HepG2 (cell line): ENCODE data around the gene FASTKD3. TPM values are rescaled to one million over a fixed set of nuclear protein-coding genes. Genes with fewer than 3 reads are reported as not detected.
A peak's percentile ranks its signal among the peaks of the same experiment; 100 is the strongest.

Experiments used
- ATAC-seq: fragments of 200-7000 bp; cut with Tn5 transposase; 3 replicates; pipeline ENCODE4 v1.9.1; 2020; ENCODE audit warnings: mild to moderate bottlenecking, moderate library complexity
- BruUV-seq: library from RNA; stranded (reverse); fragments of 400-500 nt; replicated peaks from 2 replicates; lab custom pipeline; 2021; lab: Mats Ljungman, UMichigan
- CTCF ChIA-PET: fragments of 300-600 bp; formaldehyde crosslinking; extraction: SDS; loops from one replicate; lab custom pipeline; 2021; ENCODE audit warnings: low total read pairs, inconsistent platforms, low intra/inter-chr PET ratio; lab: Yijun Ruan, JAX
- POLR2A ChIA-PET: fragments of 350-600 bp; sonication (Branson Sonifier 250); formaldehyde crosslinking; loops from one replicate; lab custom pipeline; 2020; ENCODE audit warnings: antibody characterized with exemption, inconsistent platforms; lab: Yijun Ruan, JAX
- DNase-seq: peaks from one replicate; pipeline ENCODE4 v3.0.0-alpha.2; 2015; ENCODE audit warnings: low spot score
- FAIRE-seq: peaks from 3 replicates; lab custom pipeline; 2011; peaks lifted over from hg19 to GRCh38; lab: Jason Lieb, UNC
- H2AFZ ChIP-seq: one replicate; pipeline ENCODE4 v1.6.1; 2011; ENCODE audit warnings: low read length, inconsistent platforms
- H3K27ac ChIP-seq: fragments of 300-600 bp; 3 replicates; pipeline ENCODE4 v1.8.0; 2011; ENCODE audit warnings: mixed run types, mild to moderate bottlenecking, mixed read lengths, low read length, inconsistent platforms; ENCODE audit not compliant: insufficient read depth; ENCODE audit errors: extremely low read length
- H3K27me3 ChIP-seq, 2 experiments: fragments of 200-600 bp in 1 of 2; 2 replicates in 1 of 2; 3 replicates in 1 of 2; pipeline versions ENCODE4 v1.6.0 to v1.8.0; 2011; ENCODE audit warnings: low read length in 2 of 2, mild to moderate bottlenecking in 2 of 2, moderate library complexity in 2 of 2, inconsistent platforms in 1 of 2; ENCODE audit not compliant: insufficient read depth in 2 of 2, control insufficient read depth in 1 of 2
- H3K36me3 ChIP-seq, 2 experiments: fragments of 200-600 bp in 1 of 2; replicated peaks in 1 of 2; 2 replicates in 1 of 2; 3 replicates in 1 of 2; pipeline versions ENCODE4 v1.5.1 to v1.8.0; 2011; ENCODE audit warnings: low read length in 2 of 2, inconsistent platforms in 1 of 2; ENCODE audit not compliant: insufficient read depth in 2 of 2, control insufficient read depth in 1 of 2
- H3K4me1 ChIP-seq: 2 replicates; pipeline ENCODE4 v1.5.1; 2012; ENCODE audit warnings: low read length, inconsistent platforms; ENCODE audit not compliant: insufficient read depth
- H3K4me2 ChIP-seq: 2 replicates; pipeline ENCODE4 v1.6.0; 2011; ENCODE audit warnings: low read depth, low read length, inconsistent platforms
- H3K4me3 ChIP-seq, 3 experiments: fragments of 200-600 bp in 1 of 3; sonication (generic), shearing (Covaris generic) in 1 of 3; replicated peaks in 1 of 3; 2 replicates each; pipeline ENCODE4 v1.5.1; 2011 to 2016; ENCODE audit warnings: low read length in 3 of 3, inconsistent platforms in 2 of 3, low read depth in 2 of 3, mild to moderate bottlenecking in 2 of 3, control low read depth in 1 of 3, mixed read lengths in 1 of 3; ENCODE audit not compliant: insufficient read depth in 1 of 3
- H3K79me2 ChIP-seq: one replicate; pipeline ENCODE4 v1.6.1; 2011; ENCODE audit warnings: low read length, inconsistent platforms; ENCODE audit not compliant: insufficient read depth
- H3K9ac ChIP-seq: 2 replicates; pipeline ENCODE4 v1.6.0; 2011; ENCODE audit warnings: mild to moderate bottlenecking, low read depth, low read length, inconsistent platforms; ENCODE audit not compliant: insufficient read depth
- H3K9me3 ChIP-seq: 2 replicates; pipeline ENCODE4 v1.5.1; 2012; ENCODE audit warnings: mild to moderate bottlenecking, low read length
- H4K20me1 ChIP-seq: 2 replicates; pipeline ENCODE4 v1.6.0; 2011; ENCODE audit warnings: inconsistent platforms, mild to moderate bottlenecking, low read length, moderate library complexity; ENCODE audit not compliant: insufficient read depth
- ASH2L ChIP-seq: fragments of 300-600, 200-600 bp; sonication (generic); IDR thresholded peaks from 2 replicates; pipeline ENCODE4 v1.7.0; 2017; ENCODE audit warnings: low read depth, mild to moderate bottlenecking, moderate library complexity, mixed read lengths, low read length; ENCODE audit not compliant: insufficient read length
- BORCS8-MEF2B ChIP-seq: sonication (generic); formaldehyde crosslinking; IDR thresholded peaks from 2 replicates; pipeline ENCODE4 v1.8.0; 2022; ENCODE audit warnings: mild to moderate bottlenecking, missing genetic modification reagents
- CHCHD3 ChIP-seq: sonication (generic); formaldehyde crosslinking; IDR thresholded peaks from 2 replicates; pipeline ENCODE4 v1.8.0; 2022; ENCODE audit warnings: mild to moderate bottlenecking, missing genetic modification reagents, moderate library complexity
- EED ChIP-seq: sonication (generic); formaldehyde crosslinking; IDR thresholded peaks from 2 replicates; pipeline ENCODE4 v1.5.0; 2020; ENCODE audit warnings: mild to moderate bottlenecking, missing genetic modification reagents
- HCFC1 ChIP-seq: fragments of 150-350 bp; IDR thresholded peaks from 2 replicates; pipeline ENCODE4 v1.6.1; 2014; ENCODE audit warnings: low read depth, low read length
- HHEX ChIP-seq: IDR thresholded peaks from 2 replicates; pipeline ENCODE4 v1.6.1; 2016; ENCODE audit warnings: control low read depth
- JUNB ChIP-seq: sonication (generic); formaldehyde crosslinking; IDR thresholded peaks from 2 replicates; pipeline ENCODE4 v1.8.0; 2022; ENCODE audit warnings: missing genetic modification reagents, mild to moderate bottlenecking, borderline replicate concordance
- MAF1 ChIP-seq: sonication (generic); formaldehyde crosslinking; IDR thresholded peaks from 2 replicates; pipeline ENCODE4 v1.5.0; 2020; ENCODE audit warnings: missing genetic modification reagents, borderline replicate concordance
- MAFF ChIP-seq: IDR thresholded peaks from 2 replicates; pipeline ENCODE4 v1.6.1; 2011; ENCODE audit warnings: low read depth, low read length, improper control_type of control experiment
- MATR3 ChIP-seq: sonication (generic); formaldehyde crosslinking; IDR thresholded peaks from 2 replicates; pipeline ENCODE4 v1.4.0; 2020; ENCODE audit warnings: missing genetic modification reagents
- NFE2L1 ChIP-seq: sonication (generic); formaldehyde crosslinking; IDR thresholded peaks from 2 replicates; pipeline ENCODE4 v1.4.0; 2020; ENCODE audit warnings: missing genetic modification reagents, mild to moderate bottlenecking, borderline replicate concordance
- NFKBIZ ChIP-seq: IDR thresholded peaks from 2 replicates; pipeline ENCODE4 v1.6.1; 2018; ENCODE audit warnings: missing genetic modification reagents, missing compliant biosample characterization
- PHF21A ChIP-seq: sonication (generic); formaldehyde crosslinking; IDR thresholded peaks from 2 replicates; pipeline ENCODE4 v1.5.0; 2020; ENCODE audit warnings: mild to moderate bottlenecking, missing genetic modification reagents
- REPIN1 ChIP-seq: sonication (generic); formaldehyde crosslinking; IDR thresholded peaks from 2 replicates; pipeline ENCODE4 v1.8.0; 2022; ENCODE audit warnings: missing genetic modification reagents, low read depth, mild to moderate bottlenecking, borderline replicate concordance
- SP2 ChIP-seq: sonication (generic); formaldehyde crosslinking; IDR thresholded peaks from 2 replicates; pipeline ENCODE4 v1.5.1; 2020; ENCODE audit warnings: mild to moderate bottlenecking, missing genetic modification reagents
- TARDBP ChIP-seq: sonication (generic); formaldehyde crosslinking; IDR thresholded peaks from 2 replicates; pipeline ENCODE4 v1.8.0; 2022; ENCODE audit warnings: mild to moderate bottlenecking, missing genetic modification reagents
- TOPORS ChIP-seq: sonication (generic); formaldehyde crosslinking; IDR thresholded peaks from 2 replicates; pipeline ENCODE4 v1.8.0; 2023; ENCODE audit warnings: mild to moderate bottlenecking, missing genetic modification reagents
- ZNF33A ChIP-seq: sonication (generic); formaldehyde crosslinking; IDR thresholded peaks from 2 replicates; pipeline ENCODE4 v1.5.1; 2020; ENCODE audit warnings: missing genetic modification reagents, mild to moderate bottlenecking, moderate library complexity, borderline replicate concordance
- ZNF569 ChIP-seq: sonication (generic); formaldehyde crosslinking; IDR thresholded peaks from 2 replicates; pipeline ENCODE4 v1.5.0; 2020; ENCODE audit warnings: mild to moderate bottlenecking, missing genetic modification reagents, moderate library complexity, borderline replicate concordance
- ZNF598 ChIP-seq: sonication (generic); formaldehyde crosslinking; IDR thresholded peaks from 2 replicates; pipeline ENCODE4 v1.5.1; 2020; ENCODE audit warnings: mild to moderate bottlenecking, missing genetic modification reagents, borderline replicate concordance
- ZNF724P ChIP-seq: sonication (generic); formaldehyde crosslinking; IDR thresholded peaks from 2 replicates; pipeline ENCODE4 v1.8.0; 2022; ENCODE audit warnings: missing genetic modification reagents, borderline replicate concordance
- ZNF746 ChIP-seq: sonication (generic); formaldehyde crosslinking; IDR thresholded peaks from 2 replicates; pipeline ENCODE4 v1.8.0; 2022; ENCODE audit warnings: mild to moderate bottlenecking, missing genetic modification reagents
- WGBS: methylation state at CpG from one replicate; pipeline ENCODE4 v1.1.6; 2017; ENCODE audit warnings: low lambda C conversion rate; 5-methylcytosine and 5-hydroxymethylcytosine counted together
- in situ Hi-C: cut with HindIII; loops from 2 replicates; pipeline ENCODE4 v1.10.0; 2017; ENCODE audit warnings: low pct_unique_long_range_greater_than_20kb; ENCODE audit not compliant: extremely low pct_ligation_motif_present
- intact Hi-C: fragments of 100-400 bp; cut with micrococcal nuclease; formaldehyde crosslinking; loops from one replicate; pipeline ENCODE4 v1.10.0; 2022; ENCODE audit not compliant: unreplicated experiment
- polyA plus RNA-seq, 8 experiments: library from polyadenylated mRNA; depleted of rRNA in 3 of 8; stranded (reverse) in 7 of 8; unstranded in 1 of 8; fragments of >200 nt; fragmentation: Illumina TruSeq in 4 of 8; extraction: Trizol in 4 of 8; gene quantifications; 2 replicates each; pipeline versions ENCODE4 v1.2.1 to v1.2.3, GENCODE V29; 2011 to 2016; ENCODE audit warnings: low read depth in 4 of 8, missing spikeins in 1 of 8, mixed read lengths in 1 of 8; ENCODE audit not compliant: insufficient read depth in 1 of 8
- total RNA-seq, 5 experiments: library from RNA; depleted of rRNA; stranded (reverse); fragments of >200 nt; fragmentation: Illumina TruSeq; extraction: Trizol; gene quantifications; 2 replicates each; pipeline ENCODE4 v1.2.3, GENCODE V29; 2016; ENCODE audit warnings: low read depth in 1 of 5
- TF ChIP-seq, protein P1 (sequence below), 2 experiments: fragments of 450-650 bp in 1 of 2; sonication (generic) in 1 of 2; formaldehyde crosslinking; IDR thresholded peaks; 2 replicates each; pipeline versions ENCODE4 v1.5.0 to v1.8.0; 2020 to 2022; ENCODE audit warnings: mild to moderate bottlenecking in 1 of 2, missing genetic modification reagents in 1 of 2
- TF ChIP-seq, protein P2 (sequence below): sonication (generic); formaldehyde crosslinking; IDR thresholded peaks from 2 replicates; pipeline ENCODE4 v1.8.1; 2022; ENCODE audit warnings: mild to moderate bottlenecking, missing genetic modification reagents
- TF ChIP-seq, protein P3 (sequence below): sonication (generic); formaldehyde crosslinking; IDR thresholded peaks from 2 replicates; pipeline ENCODE4 v1.4.0; 2020; ENCODE audit warnings: mild to moderate bottlenecking, missing genetic modification reagents

FASTKD3 gene
- total and polyA plus RNA-seq, 2 of the 13 experiments (the other 11 are each of a cell fraction or from before 2014, with no cell fraction given), result 6.9 to 17.8 TPM

DNA sequence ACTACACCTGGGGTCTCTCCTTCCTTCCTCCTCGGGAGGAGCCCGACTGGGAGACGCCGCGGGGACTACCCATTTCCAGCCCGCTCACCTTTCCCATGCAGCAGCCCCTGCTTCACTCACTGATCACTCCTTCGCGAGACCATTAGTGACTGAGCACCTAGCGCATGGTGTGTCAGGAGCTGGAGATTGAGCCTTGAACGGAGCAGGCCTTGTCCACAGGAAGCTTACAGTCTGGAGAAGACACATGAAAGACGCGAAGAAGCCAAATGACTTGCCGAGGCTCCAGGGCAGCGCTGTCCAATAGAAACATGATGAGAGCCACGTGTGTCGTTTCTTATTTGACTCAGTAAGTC, 17.6 kb downstream of the FASTKD3 start:
- Histone ChIP-seq H2AFZ (peak overlapping the region; percentile 12), H3K9me3 (no peaks in the 10 kb centered on the region), H3K27me3 (peaks cover 3 to 13% of the 10 kb centered on the region in 2 experiments; a peak in 2 of 5 replicates), H4K20me1 (no peaks in the 10 kb centered on the region), H3K79me2 (no peaks in the 10 kb centered on the region), H3K9ac (peak overlapping the region; percentile 28; the same call in 1 of the 2 replicates), H3K4me1 (peaks cover 25% of the 10 kb centered on the region), H3K4me3 (peak overlapping the region; percentile 44 to 71 (median 70)), H3K36me3 (no peaks in the 10 kb centered on the region), H3K4me2 (peak overlapping the region; percentile 81), H3K27ac (no peak overlapping the region)
- DNase-seq (no peak), ATAC-seq (no peak), FAIRE-seq (no peak)
- 37% methylated on average over 16 of the region's 16 CpGs for WGBS
- ChIA-PET CTCF (no interaction called here), POLR2A (interaction anchor here (1.3 to 3.6 kb wide), 3 partner anchors 9 to 21 kb away, joined by 4 to 18 read pairs (median 4); partner anchors contain the start of genes FASTKD3 and MTRR)
- intact Hi-C loops, result no loop called here
- in situ Hi-C loops, result no loop called here
- BruUV-seq, result no TSS peak
- TF ChIP-seq HHEX (CRISPR knock-in tag), result no peak
- TF ChIP-seq NFE2L1 (CRISPR knock-in tag), result no peak
- no peak for TF ChIP-seq HCFC1
- no peak for TF ChIP-seq ZNF724P (CRISPR knock-in tag)
- no peak for TF ChIP-seq EED (CRISPR knock-in tag)
- 0 out of 2 replicates have a peak, but pooled peaks have one; percentile 21 for TF ChIP-seq TARDBP (CRISPR knock-in tag)
- TF ChIP-seq ZNF569 (CRISPR knock-in tag), result no peak
- TF ChIP-seq JUNB (CRISPR knock-in tag), result no peak
- no peak for TF ChIP-seq CHCHD3 (CRISPR knock-in tag)
- no peak for TF ChIP-seq MATR3 (CRISPR knock-in tag)
- TF ChIP-seq ASH2L, result peak; percentile 16
- no peak for TF ChIP-seq MAF1 (CRISPR knock-in tag)
- no peak for TF ChIP-seq ZNF33A (CRISPR knock-in tag)
- TF ChIP-seq ZNF598 (CRISPR knock-in tag), result peak; percentile 74; the same call in 1 of the 2 replicates
- no peak for TF ChIP-seq TOPORS (CRISPR knock-in tag)
- TF ChIP-seq, protein P1, sequence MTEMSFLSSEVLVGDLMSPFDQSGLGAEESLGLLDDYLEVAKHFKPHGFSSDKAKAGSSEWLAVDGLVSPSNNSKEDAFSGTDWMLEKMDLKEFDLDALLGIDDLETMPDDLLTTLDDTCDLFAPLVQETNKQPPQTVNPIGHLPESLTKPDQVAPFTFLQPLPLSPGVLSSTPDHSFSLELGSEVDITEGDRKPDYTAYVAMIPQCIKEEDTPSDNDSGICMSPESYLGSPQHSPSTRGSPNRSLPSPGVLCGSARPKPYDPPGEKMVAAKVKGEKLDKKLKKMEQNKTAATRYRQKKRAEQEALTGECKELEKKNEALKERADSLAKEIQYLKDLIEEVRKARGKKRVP (CRISPR knock-in tag; IDR thresholded peaks at IDR 0.05), result 0 out of 4 replicates have a peak, but pooled peaks of 1 of the 2 experiments have one; percentile 34
- TF ChIP-seq, protein P2, sequence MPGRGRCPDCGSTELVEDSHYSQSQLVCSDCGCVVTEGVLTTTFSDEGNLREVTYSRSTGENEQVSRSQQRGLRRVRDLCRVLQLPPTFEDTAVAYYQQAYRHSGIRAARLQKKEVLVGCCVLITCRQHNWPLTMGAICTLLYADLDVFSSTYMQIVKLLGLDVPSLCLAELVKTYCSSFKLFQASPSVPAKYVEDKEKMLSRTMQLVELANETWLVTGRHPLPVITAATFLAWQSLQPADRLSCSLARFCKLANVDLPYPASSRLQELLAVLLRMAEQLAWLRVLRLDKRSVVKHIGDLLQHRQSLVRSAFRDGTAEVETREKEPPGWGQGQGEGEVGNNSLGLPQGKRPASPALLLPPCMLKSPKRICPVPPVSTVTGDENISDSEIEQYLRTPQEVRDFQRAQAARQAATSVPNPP (CRISPR knock-in tag), result no peak
- 0 out of 2 replicates have a peak, but pooled peaks have one; percentile 13 for TF ChIP-seq REPIN1 (CRISPR knock-in tag)
- no peak for TF ChIP-seq PHF21A (CRISPR knock-in tag)
- 0 out of 2 replicates have a peak, but pooled peaks have one; percentile 45 for TF ChIP-seq BORCS8-MEF2B (CRISPR knock-in tag)
- TF ChIP-seq ZNF746 (CRISPR knock-in tag), result no peak
- no peak for TF ChIP-seq NFKBIZ (CRISPR knock-in tag)
- no peak for TF ChIP-seq MAFF
- 0 out of 2 replicates have a peak, but pooled peaks have one; percentile 27 for TF ChIP-seq SP2 (CRISPR knock-in tag)
- TF ChIP-seq, protein P3, sequence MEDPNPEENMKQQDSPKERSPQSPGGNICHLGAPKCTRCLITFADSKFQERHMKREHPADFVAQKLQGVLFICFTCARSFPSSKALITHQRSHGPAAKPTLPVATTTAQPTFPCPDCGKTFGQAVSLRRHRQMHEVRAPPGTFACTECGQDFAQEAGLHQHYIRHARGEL (CRISPR knock-in tag), result no peak
